ENCODE measurements around the gene RASGRF2.
"Not testable (repeated sequence)": the region's sequence is repeated elsewhere in the genome, so short reads cannot be mapped to it uniquely, and the experiment has no call there.

The RASGRF2 gene

DNA sequence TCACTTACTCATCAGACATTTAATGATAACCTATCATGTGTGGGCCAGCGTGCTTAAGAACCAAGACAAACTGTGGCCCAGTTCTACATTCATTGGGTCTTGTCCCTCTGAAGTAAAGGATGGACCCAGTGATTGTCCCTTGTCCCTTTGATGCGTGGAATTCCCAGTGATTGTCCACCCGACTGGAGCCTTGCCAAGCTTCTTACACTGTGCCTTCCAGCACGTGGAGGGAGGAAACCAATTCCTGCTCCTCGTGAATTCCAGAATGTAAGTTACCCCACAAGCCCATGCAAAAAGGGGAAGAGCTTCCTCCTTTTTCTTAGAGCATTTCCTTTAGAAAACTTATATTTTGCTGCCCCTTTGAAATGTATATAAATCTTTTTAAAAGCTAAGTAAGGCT is 280.8 kb downstream of the RASGRF2 start:
- DNase-seq (ENCODE audit: low read depth) = no peak

DNA sequence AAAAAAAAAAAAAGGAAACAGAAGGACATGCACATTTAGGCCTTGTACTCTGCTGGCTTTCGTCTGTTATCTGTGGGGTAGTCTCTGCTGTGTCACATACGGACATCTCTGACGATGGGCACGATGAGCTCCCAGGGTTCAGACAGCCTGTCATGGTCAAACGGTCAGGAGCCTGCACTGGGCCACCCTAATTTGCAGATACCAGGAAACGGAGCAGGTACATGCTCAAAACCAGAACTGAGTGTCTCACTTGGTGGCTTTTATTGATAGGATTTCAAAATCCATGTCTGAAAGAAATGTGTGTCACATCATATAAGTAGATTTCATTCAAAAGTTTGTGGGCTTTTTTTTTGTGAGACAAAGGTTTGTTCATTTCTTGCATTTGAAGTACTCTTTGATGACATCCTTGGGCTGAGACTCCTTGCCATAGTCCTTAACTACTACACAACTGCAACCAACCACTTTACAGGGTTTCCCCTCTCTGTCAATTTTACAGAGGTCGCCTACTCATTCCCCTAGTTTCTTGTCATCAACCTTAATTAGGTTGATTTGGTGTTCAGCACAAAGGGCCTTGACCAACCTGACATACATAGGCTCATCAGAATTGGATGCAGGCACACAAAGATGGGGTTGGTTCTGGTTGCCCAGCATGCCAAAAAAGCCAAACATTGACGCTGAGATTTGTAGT is 281.9 kb downstream of the RASGRF2 start:
- DNase-seq (ENCODE audit: low read depth) = no peak

DNA sequence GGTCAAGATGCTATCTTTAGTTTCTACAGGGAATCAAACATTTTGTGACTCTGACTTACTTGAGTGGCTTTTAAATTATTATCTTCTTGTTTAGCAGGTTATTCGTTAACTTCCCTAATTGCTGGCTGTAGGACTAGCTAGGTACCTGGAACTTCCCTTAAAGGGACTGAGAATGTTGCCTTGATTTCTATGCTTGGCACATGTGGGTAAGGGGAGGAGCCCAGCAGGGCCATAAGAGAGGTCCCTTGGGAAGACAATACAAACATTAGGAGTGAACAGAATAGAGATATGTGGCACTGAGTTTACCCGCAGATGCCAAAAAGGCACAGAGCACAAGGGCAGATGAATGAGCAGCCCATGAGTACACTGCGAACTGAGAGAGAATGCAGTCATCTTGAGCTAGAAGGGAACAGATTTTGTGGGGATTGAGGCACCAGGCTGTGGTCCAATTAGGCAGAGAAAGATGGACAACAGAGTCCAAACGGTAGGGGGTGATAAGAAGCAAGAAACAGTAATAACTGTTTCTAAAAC is 282.8 kb downstream of the RASGRF2 start:
- no peak for DNase-seq (ENCODE audit: low read depth)

DNA sequence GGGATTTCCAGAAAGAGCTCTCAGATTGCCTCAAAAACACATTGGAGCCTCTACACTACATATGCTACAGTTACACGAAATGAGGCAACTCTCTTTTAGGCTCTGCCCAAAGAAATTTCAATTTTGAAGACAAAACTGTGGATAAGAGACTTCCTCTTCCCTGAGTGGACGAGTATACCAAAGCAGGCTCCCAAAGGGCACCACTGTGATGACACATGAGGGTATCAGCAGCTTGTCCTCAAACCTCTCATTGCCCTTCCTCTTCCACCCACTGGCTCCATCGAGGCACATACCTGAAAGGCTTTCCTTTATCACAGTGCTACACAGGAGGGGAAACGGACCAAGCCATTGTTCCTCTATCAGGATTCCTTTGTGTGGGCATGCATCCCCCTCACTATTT is 284.3 kb downstream of the RASGRF2 start:
- DNase-seq (ENCODE audit: low read depth) = no peak

DNA sequence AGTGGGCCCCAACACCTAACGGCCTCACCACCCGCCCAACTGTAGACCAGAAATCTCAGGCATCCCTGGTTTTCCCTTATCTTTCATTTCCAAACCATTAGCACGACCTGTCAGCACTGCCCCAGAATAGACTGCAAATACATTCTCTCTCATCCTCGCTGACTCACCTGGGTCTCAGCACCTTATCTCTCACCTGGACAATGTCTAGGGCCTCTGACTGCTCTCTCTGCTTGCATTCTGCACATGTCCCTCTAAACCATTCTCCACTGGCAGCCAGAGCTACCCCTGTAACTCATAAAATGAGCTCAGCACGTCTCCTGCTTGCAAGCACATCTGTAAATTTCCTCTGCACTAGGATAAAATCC is 285.7 kb downstream of the RASGRF2 start:
- no peak for DNase-seq (ENCODE audit: low read depth)

DNA sequence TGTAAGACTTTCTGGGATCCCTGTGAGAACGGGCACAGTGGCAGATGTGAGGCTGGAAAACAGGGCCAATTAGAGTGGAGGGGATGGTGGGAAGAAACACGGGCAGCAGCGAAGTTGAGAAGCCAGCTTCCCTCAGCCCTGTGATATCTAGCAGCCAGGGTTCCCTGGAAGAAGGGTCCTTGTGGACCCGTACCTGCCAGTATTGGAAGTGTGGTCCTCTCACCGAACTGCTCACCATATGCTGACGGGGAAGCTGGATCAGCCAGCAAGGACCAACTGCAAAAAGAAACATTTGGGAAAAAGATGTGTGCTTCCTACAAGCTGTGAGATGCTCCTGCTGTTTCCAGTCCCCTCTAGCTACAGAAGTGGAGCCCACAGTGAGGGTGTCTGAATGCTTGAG is 286.5 kb downstream of the RASGRF2 start:
- DNase-seq (ENCODE audit: low read depth) = no peak

DNA sequence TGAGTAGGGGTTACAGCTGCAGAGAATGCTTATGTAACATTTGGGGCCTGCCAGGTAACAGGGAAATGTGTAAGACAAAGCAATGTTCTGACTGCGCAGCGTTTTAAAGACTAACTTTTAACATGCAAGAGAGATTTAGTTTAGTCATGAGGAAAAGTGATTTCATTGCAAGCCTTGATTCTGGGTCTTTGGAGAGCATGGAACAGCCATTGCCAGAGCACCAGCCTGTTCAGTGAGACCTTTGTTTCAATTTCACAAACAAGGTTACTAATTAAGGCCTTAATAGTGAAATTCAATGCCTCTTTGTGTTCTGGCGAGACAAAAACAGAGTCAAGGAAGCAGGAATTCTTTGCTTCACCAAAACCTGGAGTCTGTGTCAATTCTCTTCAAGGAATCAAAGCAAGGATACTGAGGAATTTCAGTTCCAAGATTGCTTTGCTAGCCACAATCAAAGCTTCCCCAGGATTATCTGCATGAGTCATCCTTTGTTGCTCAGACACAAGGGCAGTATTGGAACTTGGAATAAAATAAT is 287.3 kb downstream of the RASGRF2 start:
- DNase-seq (ENCODE audit: low read depth) = no peak

DNA sequence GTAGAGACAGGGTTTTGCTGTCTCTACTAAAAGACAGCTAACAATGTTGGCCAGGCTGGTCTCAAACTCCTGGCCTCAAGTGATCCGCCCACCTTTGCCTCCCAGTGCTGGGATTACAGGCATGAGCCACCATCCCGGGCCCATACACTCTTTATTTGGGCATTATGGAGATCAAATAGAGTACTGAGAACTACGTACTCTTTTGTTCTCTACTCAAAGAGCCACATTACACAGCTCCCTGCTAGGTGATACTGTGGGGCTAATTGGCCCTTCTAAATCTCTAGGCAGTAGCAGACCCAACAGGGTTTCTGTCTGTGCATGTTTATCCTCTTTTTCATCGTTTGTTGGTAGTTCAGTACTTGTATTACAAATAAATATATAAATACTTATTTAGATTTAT is 289.1 kb downstream of the RASGRF2 start:
- no peak for DNase-seq (ENCODE audit: low read depth)

DNA sequence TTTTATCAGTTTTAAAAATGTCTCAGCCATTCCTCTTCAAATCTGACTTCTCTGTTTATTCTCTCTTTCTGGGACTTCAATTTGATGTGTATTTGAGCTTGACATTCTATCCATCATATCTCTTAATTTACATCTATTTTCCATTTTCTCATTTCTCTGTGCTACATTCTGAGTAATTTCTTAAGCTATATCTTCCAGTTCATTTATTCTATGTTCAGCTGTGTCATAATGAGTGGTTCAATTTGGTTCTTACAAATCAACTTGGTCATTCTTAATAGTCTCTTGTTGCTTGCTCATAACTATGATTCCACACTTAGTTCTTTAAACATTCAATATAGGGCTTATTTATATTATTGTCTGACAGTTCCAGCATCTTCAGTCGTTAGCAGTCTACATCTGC is 289.8 kb downstream of the RASGRF2 start:
- DNase-seq (ENCODE audit: low read depth) = no peak

DNA sequence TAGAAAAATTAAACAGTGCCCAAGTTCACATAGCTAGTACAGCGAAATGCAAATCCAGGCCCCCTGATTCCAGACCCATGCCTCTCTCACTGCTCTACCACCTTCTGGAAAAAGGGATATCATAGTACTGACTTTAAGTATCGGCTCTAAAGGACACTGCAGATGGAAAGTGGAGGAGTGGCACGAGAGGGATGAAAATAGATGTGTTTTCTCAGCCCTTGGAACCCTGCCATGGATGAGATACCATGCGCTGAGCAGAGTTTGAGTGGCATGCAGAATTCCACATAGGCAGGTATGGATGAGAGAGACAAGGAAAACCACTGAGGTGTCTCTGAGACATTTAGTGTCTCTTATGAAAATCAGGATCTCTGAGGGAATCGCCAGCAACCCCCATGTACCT is 291.8 kb downstream of the RASGRF2 start:
- no peak for DNase-seq (ENCODE audit: low read depth)

DNA sequence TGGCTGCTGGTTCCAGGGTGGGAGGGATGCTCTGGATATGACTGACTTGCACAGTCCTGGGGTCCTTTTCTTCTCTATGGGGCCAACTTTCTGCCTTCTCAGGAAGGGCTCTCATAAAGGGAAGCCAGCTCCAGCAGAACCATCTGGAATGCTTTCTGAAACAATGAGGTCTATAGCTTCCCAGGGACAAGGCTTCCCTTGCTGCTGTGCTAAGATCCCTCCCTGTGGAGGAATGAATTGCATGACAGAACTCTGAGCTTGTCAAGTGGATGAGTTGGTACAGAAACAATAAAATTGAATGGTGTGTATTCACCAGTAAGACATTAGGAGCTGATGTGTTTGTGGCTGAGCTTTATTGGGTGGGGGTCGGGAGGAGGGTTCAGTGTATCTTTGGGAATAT is 292.7 kb downstream of the RASGRF2 start:
- no peak for DNase-seq (ENCODE audit: low read depth)

DNA sequence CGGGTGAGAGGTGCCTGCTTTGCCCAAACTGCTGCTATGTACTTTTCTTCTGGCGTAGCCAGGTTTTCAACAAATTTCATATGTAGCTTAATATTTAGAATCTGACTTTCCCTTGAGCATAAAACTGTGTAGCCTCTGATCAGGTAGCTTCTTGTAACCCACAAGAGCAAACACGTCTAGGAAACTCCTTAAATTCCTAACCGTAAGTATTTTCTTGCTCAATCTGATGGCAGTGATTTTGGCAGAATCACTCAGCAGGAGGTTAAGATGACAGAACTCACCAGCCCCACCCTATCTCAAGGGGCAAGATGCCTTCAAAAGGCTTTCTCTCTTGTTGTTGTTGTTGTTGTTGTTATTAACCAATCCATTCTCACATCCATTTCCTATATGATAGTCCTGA is 293.7 kb downstream of the RASGRF2 start:
- no peak for DNase-seq (ENCODE audit: low read depth)

DNA sequence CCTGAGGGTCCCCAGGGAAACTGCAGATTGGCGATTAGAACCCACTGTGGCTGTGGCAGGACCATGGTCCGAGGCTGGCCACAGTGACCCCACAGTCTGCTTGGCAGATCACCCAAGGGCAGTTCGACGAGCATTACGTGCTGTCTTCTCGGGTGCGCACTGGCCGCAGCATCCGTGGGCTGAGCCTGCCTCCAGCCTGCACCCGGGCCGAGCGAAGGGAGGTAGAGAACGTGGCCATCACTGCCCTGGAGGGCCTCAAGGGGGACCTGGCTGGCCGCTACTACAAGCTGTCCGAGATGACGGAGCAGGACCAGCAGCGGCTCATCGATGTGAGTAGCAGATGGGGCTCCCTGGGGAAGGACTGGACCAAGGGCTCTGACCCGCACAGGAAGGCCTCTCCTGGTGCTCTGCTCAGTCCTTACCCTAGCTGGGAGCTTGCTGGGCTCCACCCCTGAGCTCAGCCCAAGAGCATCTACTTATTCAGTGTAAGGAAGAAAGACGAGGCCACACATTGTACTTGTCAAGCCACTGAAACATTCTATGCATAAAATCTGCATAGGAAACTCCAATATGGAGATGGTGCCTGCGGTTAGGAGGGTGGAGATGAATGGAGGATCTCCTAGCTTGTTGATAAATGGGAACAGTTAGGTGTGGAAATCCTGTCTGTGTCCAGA is 294.9 kb downstream of the RASGRF2 start:
- no peak for DNase-seq (ENCODE audit: low read depth)

DNA sequence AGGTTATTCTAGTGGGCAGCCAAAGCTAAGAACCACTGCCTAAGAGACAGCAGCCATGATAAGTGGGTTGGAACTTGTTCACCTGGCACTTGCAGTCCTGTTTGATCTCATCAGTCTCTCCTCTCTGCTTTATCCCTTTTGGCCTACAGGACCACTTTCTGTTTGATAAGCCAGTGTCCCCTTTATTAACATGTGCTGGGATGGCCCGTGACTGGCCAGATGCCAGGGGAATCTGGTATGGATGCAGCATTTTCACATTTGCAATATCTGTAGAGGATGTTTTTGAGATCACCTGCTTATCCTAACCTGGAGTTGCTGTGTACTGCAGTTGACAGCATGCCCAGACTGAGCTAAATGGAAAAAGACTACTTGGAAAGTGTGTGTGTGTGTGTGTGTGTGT is 296.6 kb downstream of the RASGRF2 start:
- DNase-seq (ENCODE audit: low read depth) = no peak

DNA sequence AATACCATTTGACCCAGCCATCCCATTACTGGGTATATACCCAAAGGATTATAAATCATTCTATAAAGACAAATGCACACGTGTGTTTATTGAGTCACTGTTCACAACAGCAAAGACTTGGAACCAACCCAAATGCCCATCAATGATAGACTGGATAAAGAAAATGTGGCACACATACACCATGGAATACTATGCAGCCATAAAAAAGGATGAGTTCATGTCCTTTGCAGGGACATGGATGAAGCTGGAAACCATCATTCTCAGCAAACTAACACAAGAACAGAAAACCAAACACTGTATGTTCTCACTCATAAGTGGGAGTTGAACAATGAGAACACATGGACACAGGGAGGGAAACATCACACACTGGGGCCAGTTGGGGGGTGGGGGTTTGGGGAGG is 302.6 kb downstream of the RASGRF2 start:
- DNase-seq (ENCODE audit: low read depth) = not testable (repeated sequence)

DNA sequence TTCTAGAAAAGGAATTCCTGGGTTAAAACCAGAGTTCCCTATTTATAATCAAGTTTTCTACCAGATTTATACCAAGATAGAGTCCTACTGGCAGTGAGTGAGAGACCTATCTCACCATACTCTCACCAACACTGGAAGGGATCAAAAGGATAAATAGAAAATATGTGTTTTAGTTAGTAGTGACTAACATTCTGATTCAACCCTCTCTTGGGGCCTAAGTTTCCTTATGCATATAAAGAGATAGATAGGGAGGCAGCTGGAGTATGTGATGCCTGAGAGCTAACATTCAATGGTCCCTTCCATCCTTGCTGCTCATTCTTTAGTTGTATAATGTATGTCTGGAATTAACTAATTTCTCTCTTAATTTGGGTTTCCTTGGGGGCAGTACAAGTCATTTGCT is 304.9 kb downstream of the RASGRF2 start:
- DNase-seq (ENCODE audit: low read depth) = peak; percentile 58

DNA sequence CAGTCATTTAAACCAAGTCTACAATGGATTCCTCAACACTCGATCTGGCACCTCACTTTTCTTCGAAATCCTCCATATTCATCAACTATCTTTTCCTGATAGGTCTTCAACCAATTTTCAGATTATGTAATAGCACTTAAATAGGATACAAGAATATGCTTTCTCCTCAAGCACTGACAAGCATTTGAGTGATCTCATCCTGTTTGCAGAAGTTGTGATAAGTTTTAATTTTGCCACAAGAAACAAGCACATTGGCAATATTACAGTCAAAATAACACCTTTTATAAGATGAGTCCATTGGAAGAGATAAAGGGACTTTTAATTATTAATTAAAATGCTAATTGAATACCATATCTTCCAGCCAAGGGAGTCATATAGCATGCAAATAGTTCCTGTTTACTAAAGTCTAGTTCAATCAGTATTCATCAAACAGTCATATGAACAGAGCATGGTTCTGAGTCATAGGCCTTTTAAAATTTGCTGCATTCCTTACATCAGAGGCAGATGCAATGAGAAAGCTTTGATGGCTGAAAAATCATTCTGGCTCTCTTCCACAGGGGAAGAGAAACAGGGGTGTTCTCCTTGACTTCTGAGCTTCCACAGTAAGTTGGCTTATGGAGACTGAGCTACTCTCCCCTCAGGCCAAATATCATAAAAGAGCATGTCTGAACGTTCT is 308.5 kb downstream of the RASGRF2 start:
- peak; percentile 73 for DNase-seq (ENCODE audit: low read depth)

DNA sequence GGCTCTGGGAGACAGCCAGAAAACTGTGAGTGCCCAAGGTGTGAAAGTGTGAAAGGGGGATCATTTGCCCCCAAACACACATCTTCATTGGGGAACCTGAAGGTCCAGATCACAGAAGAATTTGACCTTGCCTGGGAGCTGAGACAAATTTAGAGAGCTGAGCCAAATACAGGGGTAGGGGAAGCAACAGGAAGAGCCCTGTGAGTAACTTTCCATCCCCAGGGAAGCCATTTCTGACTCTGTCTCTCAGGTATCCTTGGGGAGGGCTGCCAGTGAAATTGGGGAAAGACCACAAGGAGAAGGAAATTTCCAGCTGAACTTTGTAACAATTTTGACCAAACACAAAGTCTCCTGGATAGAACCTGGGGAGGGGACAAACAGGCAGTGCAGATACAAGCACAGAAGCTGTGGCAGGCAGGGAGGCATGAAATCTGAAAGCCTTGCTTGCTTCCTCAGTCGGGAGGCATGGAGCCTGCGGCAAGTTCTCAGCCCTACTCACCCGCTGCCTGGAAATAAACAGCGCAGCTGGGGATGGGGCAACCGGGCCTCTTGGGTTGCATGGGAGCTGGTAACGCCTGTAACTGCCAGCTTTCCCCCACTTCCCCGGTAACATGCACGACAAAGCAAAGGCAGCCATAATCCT is 309.7 kb downstream of the RASGRF2 start:
- DNase-seq (ENCODE audit: low read depth) = no peak

DNA sequence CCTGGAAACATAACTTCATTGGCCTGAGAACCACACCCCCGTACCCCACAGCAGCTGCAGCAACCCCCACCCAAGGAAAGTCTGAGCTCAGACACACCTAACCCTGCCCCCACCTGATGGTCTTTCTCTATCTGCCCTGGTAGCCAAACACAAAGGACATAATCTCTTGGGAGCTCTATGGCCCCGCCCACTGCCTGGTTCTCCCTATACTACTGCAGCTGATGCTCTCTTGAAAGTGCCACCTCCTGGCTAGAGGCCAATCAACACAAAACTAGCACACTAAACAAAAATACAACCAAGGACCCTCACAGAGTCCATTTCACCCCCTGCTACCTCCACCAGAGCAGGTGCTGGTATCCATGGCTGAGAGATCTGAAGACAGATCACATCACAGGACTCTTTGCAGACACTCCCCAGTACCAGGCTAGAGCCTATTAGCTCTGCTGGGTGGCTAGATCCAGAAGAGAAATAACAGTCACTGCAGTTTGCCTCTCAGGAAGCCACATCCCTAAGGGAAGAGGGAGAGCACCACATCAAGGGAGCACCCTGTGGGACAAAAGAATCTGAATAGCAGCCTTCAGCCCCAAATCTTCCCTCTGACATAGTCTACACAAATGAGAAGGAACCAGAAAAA is 310.3 kb downstream of the RASGRF2 start:
- DNase-seq (ENCODE audit: low read depth) = not testable (repeated sequence)

Measured in stromal cell of bone marrow (primary cell).